Measurements from ENCODE around the gene NOP16.

NOP16 gene

GRCh38 chr5:176388444-176389134 lies at the start of gene NOP16, which contains the start of gene HIGD2A:
Gene NOP16, minus strand, starts transcription at chr5:176388598. Its CDS starts 59 bp downstream, at chr5:176388539.
Gene HIGD2A, plus strand, starts transcription at chr5:176388751. Its CDS starts 69 bp downstream, at chr5:176388820.
- H3K4me3 Mint-ChIP-seq = peak within 1 kb of the TSS; percentile 98
- ATAC-seq = peak; percentile 96
- peaks cover 44% of the 10 kb centered on the region for H3K4me1 Mint-ChIP-seq
- no peaks in the 10 kb centered on the region for H3K27me3 Mint-ChIP-seq
- H3K27ac Mint-ChIP-seq = peak within 1 kb of the TSS; percentile 97
- no peaks in the 10 kb centered on the region for H3K9me3 Mint-ChIP-seq
- peaks cover 56% of the 10 kb centered on the region for H3K36me3 Mint-ChIP-seq

DNA sequence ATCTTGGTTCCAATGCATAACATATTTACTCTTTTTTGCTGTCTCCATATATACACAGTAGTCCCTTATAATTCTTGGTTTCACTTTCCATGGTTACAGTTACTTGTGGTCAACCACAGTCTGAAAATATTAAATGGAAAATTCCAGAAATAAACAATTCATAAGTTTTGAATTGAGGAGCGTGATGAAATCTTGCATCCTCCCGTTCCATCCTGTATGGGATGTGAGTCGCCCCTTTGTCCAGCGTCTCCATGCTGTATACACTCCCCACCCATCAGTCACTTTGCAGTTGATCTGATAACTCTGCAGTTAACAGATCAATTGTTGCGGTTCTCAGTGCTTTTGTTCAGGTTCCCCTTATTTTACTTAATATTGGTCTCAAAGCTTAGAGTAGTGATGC lies 48.3 kb upstream of the NOP16 start:
- Mint-ChIP-seq H3K4me1 (peaks cover 11% of the 10 kb centered on the region), H3K4me3 (peak overlapping the region; percentile 21), H3K27ac (peak overlapping the region; percentile 3), H3K36me3 (no peaks in the 10 kb centered on the region), H3K27me3 (peaks cover 26% of the 10 kb centered on the region), H3K9me3 (no peaks in the 10 kb centered on the region)
- ATAC-seq = no peak

GRCh38 chr5:176432707-176433106 lies 44.3 kb upstream of the NOP16 start:
- Mint-ChIP-seq H3K4me3 (no peak overlapping the region), H3K27ac (no peak overlapping the region), H3K4me1 (peaks cover 11% of the 10 kb centered on the region), H3K36me3 (no peaks in the 10 kb centered on the region), H3K27me3 (peaks cover 22% of the 10 kb centered on the region), H3K9me3 (no peaks in the 10 kb centered on the region)
- ATAC-seq = no peak

DNA sequence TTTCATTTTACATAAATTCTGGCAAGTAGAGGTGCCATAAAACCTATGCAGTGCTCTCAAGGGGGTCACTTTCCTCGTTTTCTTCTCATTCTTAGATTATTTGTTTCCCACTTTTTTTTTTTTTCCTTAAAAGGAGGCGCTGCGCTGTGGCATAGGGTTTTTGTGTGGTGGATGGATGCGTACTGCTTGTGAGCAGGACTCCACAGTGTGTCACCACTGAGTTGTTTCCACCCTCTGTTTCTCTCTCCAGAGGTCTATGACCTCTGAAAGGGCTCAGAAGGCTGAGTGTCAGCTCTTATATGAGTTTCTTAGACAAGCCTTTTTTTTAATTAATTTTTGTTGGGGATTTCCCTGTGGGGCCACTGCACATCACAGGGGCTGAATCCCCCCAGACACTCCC lies 41.6 kb upstream of the NOP16 start:
- Mint-ChIP-seq H3K4me3 (no peak overlapping the region), H3K27me3 (peaks cover 22% of the 10 kb centered on the region), H3K27ac (no peak overlapping the region), H3K36me3 (no peaks in the 10 kb centered on the region), H3K4me1 (no peaks in the 10 kb centered on the region), H3K9me3 (no peaks in the 10 kb centered on the region)
- ATAC-seq = no peak

DNA sequence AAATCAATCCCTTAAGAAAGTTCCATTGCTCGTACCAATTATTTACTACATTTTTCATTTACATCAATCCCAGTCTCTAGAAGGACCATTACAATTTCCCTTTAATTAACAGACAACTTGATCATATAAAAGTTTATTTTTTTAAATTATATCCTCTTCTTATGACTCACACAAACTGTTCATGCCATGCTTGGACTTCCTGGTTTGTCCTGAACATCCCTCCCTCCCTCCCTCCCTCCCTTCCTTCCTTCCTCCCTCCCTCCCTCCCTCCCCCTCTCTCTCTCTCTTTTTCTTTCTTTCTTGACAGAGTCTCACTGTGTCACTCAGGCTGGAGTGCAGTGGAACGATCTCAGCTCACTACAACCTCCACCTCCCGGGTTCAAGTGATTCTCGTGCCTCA lies 39.6 kb upstream of the NOP16 start:
- no peaks in the 10 kb centered on the region for H3K4me1 Mint-ChIP-seq
- no peaks in the 10 kb centered on the region for H3K36me3 Mint-ChIP-seq
- ATAC-seq = no peak
- no peak overlapping the region for H3K27ac Mint-ChIP-seq
- H3K9me3 Mint-ChIP-seq = no peaks in the 10 kb centered on the region
- peaks cover 29% of the 10 kb centered on the region for H3K27me3 Mint-ChIP-seq
- H3K4me3 Mint-ChIP-seq = no peak overlapping the region

DNA sequence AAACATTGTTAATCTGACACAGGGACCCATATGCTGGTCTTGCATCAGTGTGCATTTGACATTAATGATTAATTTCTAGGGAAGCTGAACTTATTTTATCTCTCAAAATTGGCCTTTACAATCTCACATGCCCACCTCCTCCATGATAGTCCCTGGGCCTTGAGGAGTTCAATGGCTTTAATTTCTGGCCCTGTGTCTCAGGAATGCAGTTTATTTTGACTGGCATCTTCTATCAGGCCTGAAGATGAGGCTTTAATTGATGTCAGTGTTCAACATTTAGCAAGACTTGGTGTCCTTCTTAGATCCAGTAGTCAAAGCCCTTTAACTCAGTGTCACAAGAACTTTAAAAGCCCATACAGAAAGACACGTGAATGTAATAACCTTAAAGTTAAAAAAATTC lies 38.5 kb upstream of the NOP16 start:
- no peak for ATAC-seq
- no peak overlapping the region for H3K4me3 Mint-ChIP-seq

DNA sequence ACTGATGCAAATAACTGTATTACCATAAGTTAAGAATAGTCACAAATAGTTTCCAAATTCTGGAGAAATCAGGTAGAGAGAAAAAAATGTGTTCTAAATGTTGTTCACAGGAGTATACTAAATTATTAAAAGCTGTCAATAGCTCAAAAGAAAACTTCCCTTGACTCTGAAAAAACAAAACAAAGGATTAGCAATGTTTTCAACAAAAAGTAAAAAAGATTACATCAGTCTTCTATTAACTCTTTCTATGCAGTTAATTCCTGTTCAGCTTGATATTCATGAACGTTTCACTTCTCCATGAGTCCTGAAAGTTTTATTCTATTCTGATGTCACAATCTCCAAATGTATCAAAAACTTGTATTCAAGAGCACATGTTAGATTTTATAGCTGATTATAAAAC lies 37.4 kb upstream of the NOP16 start:
- no peak overlapping the region for H3K4me3 Mint-ChIP-seq
- H3K9me3 Mint-ChIP-seq = no peaks in the 10 kb centered on the region
- ATAC-seq = no peak
- no peak overlapping the region for H3K27ac Mint-ChIP-seq
- H3K36me3 Mint-ChIP-seq = no peaks in the 10 kb centered on the region
- no peaks in the 10 kb centered on the region for H3K4me1 Mint-ChIP-seq
- H3K27me3 Mint-ChIP-seq = peaks cover 23% of the 10 kb centered on the region

More for the DNA sequence above, 38.5 kb upstream of the NOP16 start:
- H3K4me1 Mint-ChIP-seq = no peaks in the 10 kb centered on the region
- H3K27ac Mint-ChIP-seq = no peak overlapping the region
- peaks cover 25% of the 10 kb centered on the region for H3K27me3 Mint-ChIP-seq
- H3K36me3 Mint-ChIP-seq = no peaks in the 10 kb centered on the region
- H3K9me3 Mint-ChIP-seq = no peaks in the 10 kb centered on the region

GRCh38 chr5:176425138-176425537 lies 36.7 kb upstream of the NOP16 start:
- Mint-ChIP-seq H3K4me3 (no peak overlapping the region), H3K9me3 (no peaks in the 10 kb centered on the region), H3K36me3 (no peaks in the 10 kb centered on the region), H3K27me3 (peaks cover 23% of the 10 kb centered on the region), H3K4me1 (no peaks in the 10 kb centered on the region), H3K27ac (no peak overlapping the region)
- ATAC-seq = no peak

DNA sequence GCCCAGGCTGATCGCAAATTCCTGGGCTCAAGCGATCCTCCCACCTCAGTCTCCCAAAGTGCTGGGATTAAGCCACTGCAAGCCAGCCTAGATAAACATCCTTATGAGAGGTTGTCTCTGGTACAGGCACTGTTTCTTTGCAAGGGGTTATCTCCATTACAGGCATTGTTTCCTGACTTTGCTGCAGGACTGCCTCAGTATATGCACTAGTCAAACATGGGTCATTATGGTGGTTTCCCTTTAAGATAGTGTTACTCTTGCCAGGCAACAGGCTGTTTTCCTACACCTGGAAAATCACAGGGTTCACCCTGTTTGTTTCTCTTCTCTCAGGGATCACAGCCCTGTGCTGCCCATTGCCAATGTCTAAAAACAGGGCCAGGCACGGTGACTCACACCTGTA lies 35.8 kb upstream of the NOP16 start:
- no peak for ATAC-seq
- Mint-ChIP-seq H3K27ac (no peak overlapping the region), H3K9me3 (no peaks in the 10 kb centered on the region), H3K27me3 (peaks cover 23% of the 10 kb centered on the region), H3K4me1 (no peaks in the 10 kb centered on the region), H3K36me3 (no peaks in the 10 kb centered on the region), H3K4me3 (no peak overlapping the region)

DNA sequence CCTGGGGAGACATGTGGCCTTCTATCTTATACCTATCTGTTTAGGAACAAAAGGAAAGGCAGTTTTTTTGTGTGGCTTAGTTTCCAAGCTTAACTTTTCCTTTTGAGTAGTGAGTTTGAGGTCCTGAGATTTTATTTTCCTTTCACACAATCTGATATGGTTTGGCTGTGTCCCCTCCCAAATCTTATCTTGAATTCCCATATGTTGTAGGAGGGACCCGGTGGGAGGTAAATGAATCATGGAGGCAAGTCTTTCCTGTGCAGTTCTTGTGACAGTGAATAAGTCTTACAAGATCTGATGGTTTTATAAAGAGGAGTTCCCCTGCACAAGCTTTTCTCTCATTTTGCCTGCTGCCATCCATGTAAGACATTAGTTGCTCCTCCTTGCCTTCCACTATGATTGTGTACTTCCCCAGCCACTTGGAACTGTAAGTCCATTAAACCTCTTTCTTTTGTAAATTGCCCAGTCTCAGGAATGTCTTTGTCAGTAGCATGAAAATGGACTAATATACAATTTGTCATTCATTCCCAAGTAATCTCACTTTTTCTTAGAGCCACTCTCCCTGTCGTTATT lies 32.7 kb upstream of the NOP16 start:
- H3K36me3 Mint-ChIP-seq = no peaks in the 10 kb centered on the region
- no peak overlapping the region for H3K4me3 Mint-ChIP-seq
- peaks cover 6% of the 10 kb centered on the region for H3K4me1 Mint-ChIP-seq
- no peaks in the 10 kb centered on the region for H3K9me3 Mint-ChIP-seq
- no peak for ATAC-seq
- no peak overlapping the region for H3K27ac Mint-ChIP-seq
- peaks cover 15% of the 10 kb centered on the region for H3K27me3 Mint-ChIP-seq

- peaks cover 13% of the 10 kb centered on the region for H3K4me1 Mint-ChIP-seq
Measured at GRCh38 chr5:176420086-176420485, 31.7 kb upstream of the NOP16 start.

DNA sequence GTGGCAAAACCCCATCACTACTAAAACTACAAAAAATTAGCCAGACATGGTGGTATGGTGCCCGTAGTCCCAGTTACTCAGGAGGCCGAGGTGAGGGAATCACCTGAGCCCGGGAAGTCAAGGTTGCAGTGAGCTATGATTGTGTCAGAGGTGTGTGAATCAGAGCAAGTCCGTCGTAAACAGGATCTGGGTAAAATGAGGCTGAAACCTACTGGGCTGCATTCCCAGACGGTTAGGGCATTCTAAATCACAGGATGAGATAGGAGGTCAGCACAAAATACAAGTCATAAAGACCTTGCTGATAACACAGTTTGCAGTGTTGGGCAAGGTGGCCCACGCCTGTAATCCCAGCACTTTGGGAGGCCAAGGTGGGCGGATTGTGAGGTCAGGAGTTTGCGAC lies 29.9 kb upstream of the NOP16 start:
- H3K27me3 Mint-ChIP-seq = peaks cover 10% of the 10 kb centered on the region
- H3K4me3 Mint-ChIP-seq = no peak overlapping the region
- H3K4me1 Mint-ChIP-seq = peaks cover 29% of the 10 kb centered on the region
- H3K36me3 Mint-ChIP-seq = no peaks in the 10 kb centered on the region
- no peak for ATAC-seq
- no peaks in the 10 kb centered on the region for H3K9me3 Mint-ChIP-seq
- H3K27ac Mint-ChIP-seq = no peak overlapping the region

More at GRCh38 chr5:176420086-176420485, 31.7 kb upstream of the NOP16 start:
- Mint-ChIP-seq H3K27me3 (peaks cover 15% of the 10 kb centered on the region), H3K27ac (no peak overlapping the region), H3K4me3 (no peak overlapping the region), H3K36me3 (no peaks in the 10 kb centered on the region), H3K9me3 (no peaks in the 10 kb centered on the region)
- ATAC-seq = no peak

DNA sequence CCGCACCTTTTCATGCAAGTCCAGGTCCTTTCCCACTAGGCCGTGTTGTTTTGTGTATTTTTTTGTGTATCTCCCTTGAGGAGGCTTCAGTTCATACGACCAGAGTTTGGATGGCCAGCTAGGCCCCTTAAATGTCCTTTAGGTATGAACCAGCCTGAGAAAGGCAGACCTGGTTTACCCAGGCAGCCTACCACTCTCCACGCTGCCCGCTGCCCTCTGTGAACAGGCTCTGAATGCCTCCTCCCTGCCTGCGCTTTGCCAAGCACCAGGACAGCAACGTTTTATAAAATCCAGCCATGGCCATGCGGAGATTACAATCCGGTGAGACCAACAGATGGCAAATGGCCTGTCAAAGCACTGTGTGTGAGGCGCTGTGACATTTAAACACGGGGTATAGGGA lies 28.6 kb upstream of the NOP16 start:
- no peak for ATAC-seq
- Mint-ChIP-seq H3K27me3 (no peaks in the 10 kb centered on the region), H3K4me1 (peaks cover 39% of the 10 kb centered on the region), H3K27ac (peak overlapping the region; percentile 50), H3K36me3 (no peaks in the 10 kb centered on the region), H3K9me3 (no peaks in the 10 kb centered on the region), H3K4me3 (peak overlapping the region; percentile 64)

DNA sequence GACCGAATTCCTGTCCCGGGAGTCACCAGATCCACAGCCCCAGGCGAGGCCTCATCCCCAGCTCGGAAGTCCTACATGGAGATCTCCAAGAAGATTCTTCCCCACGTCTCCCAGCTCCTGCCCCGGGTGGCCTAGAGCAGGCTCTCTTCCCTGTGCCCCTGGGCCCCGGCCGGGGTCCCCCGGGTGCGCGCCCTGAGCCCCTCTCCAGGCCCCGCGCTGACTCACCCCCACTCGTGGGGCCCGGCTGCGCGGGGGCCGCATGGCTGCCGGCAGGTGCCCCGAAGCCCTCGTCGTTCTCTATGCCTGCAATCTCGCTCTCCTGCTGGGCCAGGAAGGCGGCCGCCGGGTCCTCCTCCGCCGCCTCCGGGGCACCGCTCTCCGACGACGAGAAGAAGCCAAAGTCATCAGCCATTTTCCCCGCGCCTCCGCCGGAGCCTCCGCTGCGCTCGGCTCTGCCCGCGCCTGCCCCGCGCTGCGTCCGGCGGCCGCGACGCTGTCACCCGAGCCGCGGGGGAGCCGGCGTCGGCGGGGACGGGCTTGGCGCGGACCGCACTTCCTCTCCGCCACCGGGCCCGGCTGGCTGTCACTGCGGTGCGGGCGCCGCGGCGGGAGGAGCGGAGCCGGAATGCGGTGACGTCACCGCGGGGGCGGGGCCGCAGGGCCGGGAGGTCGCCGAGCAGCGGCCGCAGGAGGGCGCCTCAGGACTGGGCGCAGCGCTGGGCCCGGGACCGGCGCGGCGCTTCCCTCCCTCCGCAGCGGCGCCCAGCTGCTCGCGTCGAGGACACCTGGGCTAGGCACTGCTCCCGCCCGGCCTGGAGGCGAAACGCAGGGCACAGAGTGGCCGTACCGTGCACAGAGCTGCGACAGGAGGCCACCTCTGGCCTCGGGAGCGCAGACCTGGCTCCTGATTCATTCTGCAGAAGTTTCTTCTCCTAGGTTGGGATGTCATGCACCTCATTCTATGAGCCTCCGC lies 27.8 kb upstream of the NOP16 start, which contains the start of gene CLTB:
Gene CLTB (minus strand): TSS at position 588 of the 973 bp plus-strand sequence. CDS start 176 bp downstream, at position 412.
- Mint-ChIP-seq H3K4me1 (peaks cover 46% of the 10 kb centered on the region), H3K27me3 (no peaks in the 10 kb centered on the region), H3K4me3 (peak within 1 kb of the TSS; percentile 87), H3K36me3 (peaks cover 2% of the 10 kb centered on the region), H3K9me3 (no peaks in the 10 kb centered on the region), H3K27ac (peak within 1 kb of the TSS; percentile 50)
- ATAC-seq = peak; percentile 99

DNA sequence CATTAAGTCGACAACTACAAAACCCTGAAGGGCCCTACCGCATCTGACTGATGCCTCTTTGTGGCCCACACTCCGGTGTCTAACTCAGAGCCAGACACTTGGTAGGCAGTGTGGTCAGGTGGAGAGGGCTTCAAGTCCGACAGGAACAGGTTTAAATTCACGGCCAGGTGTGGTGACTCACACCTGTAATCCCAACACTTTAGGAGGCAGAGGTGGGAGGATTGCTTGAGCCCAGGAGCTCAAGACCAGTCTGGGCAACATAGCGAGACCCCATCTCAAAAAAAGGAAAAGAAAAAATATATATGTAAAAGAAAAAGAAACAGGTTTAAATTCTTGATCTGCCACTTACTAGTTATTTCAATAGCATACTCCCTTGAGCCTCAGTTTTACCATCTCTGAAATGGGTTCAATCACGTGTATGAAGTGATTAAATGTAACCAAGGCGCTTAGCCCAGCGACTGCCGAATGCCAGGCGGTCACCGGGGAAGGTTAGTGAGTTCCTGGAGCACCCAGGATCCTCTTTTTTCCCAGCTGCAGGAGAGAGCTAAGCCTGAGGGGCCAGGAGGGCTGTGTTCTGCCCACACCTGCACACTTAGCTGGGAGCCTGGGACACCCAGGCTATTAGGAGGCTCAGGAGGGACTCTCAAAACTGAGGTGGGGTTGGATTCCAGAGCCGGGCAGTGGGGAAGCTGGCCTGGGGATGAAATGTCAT lies 27.0 kb upstream of the NOP16 start:
- Mint-ChIP-seq H3K9me3 (no peaks in the 10 kb centered on the region), H3K36me3 (peaks cover 9% of the 10 kb centered on the region), H3K27ac (peak overlapping the region; percentile 50), H3K4me1 (peaks cover 50% of the 10 kb centered on the region), H3K4me3 (peak overlapping the region; percentile 87), H3K27me3 (no peaks in the 10 kb centered on the region)
- no peak for ATAC-seq

Data from stimulated activated memory B cell treated with anti-CD40 and anti-IgM and Interleukin-4, amounts not matched to agents 10 μg/mL and 1 μg/mL and 100 μg/mL, for 72 hours (primary cell).